GM21390 (cell line): ENCODE results near the gene TXNRD2.

Experiments used
- ATAC-seq: cut with Tn5 transposase; IDR thresholded peaks from one replicate; pipeline ENCODE4 v1.9.1; 2021; ENCODE audit not compliant: unreplicated experiment

The TXNRD2 gene

DNA sequence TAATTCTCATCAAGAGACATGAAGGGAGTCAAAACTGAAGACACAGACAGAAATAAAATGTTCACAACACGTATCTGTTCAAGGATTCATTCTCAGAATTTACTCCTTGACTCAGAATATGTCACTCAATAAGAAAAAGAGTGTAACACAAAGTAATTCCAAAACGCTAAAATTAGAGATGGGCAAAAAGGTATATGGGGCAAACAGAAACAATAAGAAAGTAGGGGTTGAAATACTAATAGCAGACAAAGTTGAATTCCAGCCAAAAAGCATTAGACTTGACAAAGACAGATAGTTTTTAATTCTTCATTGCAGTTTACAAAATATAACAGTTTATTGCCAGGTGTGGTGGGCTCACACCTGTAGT is 113.6 kb downstream of the TXNRD2 start:
- no peak for ATAC-seq

DNA sequence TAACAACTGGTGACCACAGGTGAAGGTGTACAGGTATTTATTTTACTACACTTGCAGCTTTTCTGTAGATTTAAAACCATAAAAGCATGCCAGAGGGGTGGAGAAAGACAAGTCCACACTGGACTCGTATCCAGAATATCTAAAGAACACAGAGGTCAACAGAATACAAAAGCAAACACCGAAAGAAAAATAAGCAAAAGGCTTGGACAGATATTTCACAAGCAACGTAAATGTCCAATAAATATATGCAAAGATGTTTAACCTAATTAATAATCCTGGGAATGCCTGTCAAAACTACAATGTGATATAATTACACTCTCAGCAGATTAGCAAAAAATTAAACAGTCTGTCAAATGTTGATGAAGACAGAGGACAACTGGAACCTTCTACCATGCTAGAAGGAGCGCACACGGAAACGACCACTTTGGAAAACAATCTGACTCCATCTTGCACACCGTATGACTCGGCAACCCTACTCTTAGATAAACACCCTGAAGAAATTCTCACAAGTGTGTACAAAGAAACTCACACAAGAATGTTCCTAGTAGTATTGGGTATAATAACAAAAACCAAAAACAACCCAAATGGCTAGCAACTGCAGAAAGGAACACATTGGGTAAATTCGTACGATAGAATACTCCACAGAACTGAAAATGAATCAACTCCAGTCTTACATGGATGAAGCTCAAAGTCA is 114.1 kb downstream of the TXNRD2 start:
- ATAC-seq = no peak

DNA sequence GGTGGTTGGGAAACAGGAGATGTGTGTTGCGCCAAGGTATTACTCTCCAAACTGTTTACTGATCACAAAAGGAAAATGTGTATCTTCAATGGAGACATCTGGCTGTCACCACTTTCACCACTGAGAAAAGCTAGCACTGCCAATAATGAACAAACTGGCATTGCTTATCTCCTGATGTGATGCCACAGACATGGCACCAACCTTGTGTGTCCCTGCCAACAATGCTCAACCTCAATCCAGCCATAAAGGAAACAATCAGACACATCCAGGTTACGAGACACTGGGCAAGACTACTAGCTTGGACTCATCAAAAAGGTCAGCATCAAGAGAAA is 115.0 kb downstream of the TXNRD2 start:
- ATAC-seq = no peak

DNA sequence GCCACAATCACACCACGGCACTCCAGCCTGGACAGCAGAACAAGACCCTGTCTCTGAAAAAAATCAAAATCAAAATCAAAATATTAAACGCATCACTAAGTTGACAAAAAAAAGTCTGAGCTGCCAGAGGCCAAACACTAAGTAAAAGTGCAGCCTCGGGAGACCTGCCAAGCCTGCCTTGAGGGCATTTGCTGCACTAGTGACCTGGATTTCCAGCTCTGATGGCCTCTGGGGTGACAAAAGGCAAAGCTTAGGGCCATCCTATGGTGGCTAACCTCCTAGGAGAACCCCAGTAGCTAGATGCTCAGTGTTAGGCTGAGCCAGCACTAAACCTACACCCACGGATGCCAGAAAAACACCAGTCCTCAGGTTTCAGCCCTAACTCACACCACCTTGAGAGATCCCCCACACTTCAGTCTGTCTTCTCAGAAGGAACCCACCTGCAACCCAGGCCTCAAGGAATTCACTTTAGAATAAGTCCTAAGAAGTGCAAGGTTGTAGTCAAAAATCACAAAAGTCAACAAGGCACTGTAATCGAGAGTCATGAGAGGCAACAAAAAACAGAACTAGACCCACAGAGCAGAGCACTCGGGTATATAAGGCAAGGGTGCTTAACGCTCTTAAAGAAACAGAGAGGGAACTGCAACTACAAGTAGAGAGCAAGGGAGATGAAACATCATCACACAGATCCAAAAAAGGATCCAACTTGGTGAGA is 115.6 kb downstream of the TXNRD2 start:
- ATAC-seq = no peak
